Dermis blood vessel endothelial cell (primary cell): ENCODE measurements around the gene SMIM31. TPM values are rescaled to one million over a fixed set of nuclear protein-coding genes. Genes with fewer than 3 reads are reported as not detected.

Experiments used
- DNase-seq: peaks from one replicate; pipeline ENCODE4 v3.0.0; 2010
- total RNA-seq: library from RNA; depleted of rRNA; stranded (reverse); fragments of >200 nt; gene quantifications from 2 replicates; pipeline ENCODE4 v1.2.3, GENCODE V29; 2014

Gene SMIM31
- total RNA-seq, result not detected in 2 replicates

DNA sequence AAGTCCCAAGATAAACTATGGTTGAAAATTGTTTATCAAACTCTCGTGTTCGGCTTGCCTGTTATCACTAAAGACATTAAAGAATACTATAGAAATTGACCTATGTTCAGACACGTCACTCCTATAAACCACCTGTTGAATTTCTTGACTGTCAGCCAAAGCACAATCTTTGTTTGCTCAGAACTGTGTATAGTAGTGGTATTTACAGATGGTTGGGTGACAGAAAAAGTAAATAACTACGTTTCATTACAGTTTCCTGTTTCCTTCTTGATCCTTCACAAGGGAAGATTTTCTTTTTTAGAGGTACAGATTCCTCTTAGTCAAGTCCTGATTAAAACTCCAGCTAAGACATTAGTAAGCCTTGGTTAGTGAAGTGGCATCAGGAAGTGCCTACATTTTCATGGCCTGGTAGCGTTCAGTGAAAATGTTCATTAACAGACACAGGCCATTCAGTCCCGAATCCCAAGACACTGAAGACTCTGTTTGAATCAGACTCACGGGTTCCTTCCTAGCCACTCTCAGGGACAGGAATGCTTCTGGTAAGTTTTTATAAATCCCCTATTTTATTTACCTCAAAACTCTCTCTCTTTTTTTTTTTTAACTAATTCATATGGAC is at the start of gene SMIM31:
TSS of gene SMIM31 (plus strand) at position 259 of the 616 bp plus-strand sequence. CDS start 16,313 bp downstream, outside the sequence.
- DNase-seq, result no peak

DNA sequence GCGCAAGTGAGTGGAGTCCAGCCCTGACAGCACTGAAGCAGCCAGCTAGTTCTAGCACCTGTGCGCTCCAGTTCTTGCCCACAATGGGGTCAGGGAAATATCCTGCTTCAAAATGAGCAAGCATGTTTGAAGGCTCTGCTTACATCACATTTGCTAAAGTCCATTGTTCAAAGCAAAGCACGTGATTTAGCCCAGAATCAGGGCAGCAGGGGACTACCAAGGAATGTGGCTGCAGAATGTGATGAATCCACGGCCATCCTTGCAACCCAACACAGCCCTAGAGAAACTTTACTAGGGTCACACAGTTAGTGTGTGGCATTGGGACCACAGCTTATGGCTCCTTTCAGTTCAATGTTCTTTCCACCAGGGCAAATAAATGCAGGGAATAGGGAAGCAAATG is 47.3 kb upstream of the SMIM31 start:
- no peak for DNase-seq

DNA sequence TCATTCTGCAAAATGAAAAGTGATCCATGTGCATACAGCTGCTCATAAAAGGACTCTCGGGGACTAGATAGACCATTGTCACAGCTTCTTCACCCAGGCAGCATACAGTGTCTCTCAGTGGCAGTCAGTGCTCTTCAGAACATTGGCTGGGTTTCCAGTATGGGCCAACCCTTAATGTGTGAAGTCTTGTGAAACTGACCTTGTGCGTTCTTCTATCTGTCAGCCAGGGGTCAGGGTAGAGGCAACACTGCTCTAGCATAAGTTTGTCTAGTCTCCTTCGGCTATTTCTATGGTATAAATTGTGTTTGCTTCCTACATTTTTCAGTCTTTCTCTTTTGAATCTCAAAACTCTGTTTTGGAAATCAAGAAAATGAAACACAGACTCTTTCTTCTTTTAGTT is 37.0 kb upstream of the SMIM31 start:
- DNase-seq, result no peak

DNA sequence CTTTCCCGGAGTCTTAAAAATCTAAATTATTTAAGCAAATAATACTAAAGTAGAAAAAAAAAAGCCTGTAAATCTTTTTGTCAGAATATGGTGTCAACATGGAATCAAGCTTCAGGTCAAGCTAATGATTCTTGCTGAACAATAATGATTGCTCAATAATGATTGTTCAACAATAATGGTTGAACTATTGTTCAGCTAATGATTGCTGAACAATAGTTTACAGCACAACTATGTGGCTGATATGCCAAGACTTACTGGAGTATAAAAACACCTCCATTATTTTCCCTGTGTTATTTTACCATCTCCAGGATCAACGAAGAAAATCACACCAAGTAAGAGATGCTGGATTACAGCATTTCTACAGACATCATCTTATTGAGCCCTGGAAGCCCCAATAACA is 35.1 kb upstream of the SMIM31 start:
- DNase-seq, result no peak

DNA sequence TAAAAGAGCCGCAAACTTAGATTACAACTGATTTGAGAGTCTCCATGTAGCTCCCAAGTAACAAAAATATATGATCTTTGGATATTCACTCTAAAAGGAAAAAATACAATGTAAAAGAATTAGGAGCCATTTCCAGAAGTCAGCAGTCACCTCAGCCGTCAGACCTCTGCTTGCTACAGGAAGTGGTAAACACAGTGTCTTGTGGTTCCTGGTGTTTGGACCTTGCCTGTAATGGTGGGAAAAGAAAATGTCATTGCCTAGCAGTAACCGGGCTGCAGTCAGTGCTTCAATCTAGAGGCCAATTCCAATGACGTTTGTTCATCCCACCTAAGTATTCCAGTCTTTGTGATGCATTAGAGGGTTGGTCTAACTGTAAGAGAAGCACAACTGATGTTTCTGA is 28.9 kb upstream of the SMIM31 start:
- DNase-seq, result no peak

DNA sequence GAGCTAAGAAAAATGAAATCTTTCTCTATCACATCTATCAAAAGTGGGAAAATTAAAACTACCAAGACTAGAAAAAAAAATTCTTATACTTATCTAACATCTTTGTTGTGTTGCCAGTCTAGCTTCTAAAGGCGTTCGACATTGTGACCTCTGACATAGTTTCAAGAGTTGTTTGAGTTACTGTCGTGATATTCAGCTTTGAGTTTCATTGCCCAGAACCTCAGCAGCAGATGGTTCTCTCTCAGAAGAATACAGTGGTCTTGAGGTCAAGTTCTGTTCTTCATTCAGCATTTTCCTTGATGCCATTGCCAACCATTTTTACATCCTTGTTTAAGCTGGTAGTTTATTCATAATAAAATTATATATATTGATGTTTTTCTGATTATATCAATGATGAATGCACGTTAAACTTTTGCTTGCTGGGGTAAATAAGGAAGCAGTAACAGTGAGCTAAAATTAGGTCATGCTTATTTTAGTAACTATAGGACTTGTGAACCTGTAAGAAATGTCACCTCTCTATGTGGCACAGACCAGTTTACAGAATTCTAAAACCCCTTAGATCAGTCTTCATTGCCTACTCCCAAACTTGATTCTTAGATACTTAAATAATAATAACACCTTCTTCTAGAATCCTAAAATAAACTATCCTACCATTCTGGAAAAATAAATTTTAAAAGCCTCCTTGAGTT is 23.1 kb upstream of the SMIM31 start:
- DNase-seq, result no peak

DNA sequence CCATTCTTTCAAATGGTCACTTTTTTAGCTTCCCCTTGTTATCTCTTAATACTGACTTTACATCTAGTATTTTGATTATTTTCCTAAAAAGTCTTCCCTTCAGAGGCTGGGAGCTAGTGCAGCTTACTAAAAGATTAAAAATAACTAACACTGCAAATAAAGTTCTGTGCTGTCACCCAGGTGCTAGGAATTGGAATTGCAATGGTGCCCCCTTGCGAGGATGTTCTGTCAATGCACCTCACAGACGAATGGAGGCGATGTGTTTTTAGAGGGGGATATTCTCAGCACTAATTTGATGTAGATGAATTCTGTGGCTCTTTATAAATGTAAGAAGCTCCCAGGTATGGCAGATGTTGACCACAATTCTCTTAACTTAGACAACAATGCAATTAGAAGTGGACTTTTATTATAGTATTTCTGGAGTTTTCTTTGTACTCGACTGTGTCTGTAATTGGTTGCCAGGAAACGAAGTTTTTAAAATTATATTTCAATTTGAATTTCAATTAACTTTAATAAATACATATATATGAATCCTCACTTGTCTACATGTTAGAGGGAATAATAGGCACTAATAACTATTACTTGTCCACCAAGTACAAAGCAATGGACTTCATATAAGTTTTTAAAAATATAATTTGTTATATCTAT is 22.0 kb upstream of the SMIM31 start:
- peak; percentile 67 for DNase-seq

DNA sequence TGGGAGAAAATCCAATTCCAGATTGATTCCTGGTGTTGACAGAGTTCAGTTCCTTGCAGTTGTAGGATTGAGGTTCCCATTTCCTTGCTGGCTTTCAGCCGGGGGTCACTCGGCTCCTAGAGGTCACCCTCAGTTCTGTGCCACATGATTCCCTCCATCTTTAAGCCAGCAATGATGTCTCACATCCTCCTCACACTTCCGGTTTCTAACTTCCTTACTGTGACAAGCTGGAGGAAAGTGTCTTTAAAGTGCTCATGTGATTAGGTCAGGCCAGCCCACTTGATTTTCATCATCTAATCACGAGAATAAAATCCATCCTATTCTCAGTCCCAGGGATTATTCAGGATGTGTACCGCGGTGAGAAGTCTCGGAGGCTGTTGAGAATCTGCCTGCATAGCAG is 19.4 kb upstream of the SMIM31 start:
- DNase-seq, result peak; percentile 1

DNA sequence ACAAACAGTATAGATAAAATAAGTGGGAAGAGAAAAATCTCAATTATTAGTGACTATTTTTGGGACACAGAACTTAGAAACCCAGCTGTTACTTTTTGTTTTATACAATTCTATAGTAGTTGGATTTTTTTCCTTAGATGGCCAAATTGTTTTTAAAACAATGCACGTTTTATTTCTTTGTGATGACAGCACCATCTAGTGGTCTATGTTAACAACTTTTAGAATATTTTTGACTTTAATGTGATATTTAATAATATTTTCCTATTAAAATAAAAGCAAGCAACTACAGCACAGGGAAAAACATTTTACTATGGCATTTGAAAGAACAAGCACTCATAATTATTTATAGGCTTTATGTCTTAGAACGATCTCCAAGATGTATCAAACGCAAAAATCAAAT is 5.6 kb upstream of the SMIM31 start:
- peak; percentile 50 for DNase-seq

DNA sequence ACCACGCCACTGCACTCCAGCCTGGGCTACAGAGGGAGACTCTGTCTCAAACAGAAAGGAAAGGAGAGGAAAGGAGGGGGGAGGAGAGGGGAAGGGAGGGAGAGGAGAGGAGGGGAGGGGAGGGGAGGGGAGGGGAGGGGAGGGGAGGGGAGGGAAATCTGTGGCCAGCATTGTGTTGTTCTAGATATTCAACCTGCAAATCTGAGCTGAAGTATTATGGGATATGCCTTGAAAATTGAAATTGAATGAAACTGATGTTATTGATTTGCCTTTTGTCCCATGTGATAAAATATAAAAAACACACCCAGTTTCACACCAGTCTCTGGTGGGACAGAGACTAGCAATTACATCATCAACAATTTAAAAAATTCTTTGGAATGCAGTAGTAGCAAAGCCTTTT is 1.5 kb downstream of the SMIM31 start:
- DNase-seq, result no peak

DNA sequence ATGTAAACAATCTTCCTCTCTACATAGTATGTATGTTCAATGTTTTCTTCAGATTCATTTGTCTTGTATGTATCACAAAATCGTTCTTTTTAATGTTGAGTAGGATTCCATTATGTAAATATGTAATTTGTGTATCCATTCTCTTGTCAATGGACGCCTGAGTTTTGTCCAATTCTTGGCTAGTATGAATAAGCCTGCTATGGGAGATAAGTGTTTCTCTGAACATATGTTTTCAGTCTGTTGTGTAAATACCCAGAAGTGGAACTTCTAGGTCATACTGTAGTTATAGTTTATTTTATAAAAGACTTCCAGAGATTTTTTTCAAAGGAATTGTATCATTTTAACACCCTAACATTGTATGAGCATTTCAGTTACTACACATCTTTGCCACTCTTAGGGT is 2.8 kb downstream of the SMIM31 start:
- no peak for DNase-seq

DNA sequence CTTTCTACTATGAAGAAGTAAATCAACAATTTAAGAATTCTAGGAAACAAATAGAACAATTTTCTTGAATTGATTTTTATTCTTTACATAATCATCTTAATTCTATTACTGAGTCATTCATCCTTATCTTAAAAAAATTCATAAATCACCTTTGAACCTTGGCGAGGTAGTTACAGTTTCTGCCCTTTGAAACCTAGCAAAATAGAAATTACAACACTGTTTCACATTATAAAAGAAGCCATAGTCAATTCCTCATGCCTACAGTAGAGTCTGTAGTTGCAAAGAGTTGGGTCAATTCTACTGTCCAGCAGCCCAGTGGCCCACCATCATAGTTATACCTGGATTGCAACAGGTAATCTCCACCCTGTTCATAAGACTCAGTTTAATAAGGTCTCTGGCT is 7.3 kb downstream of the SMIM31 start:
- DNase-seq, result no peak

DNA sequence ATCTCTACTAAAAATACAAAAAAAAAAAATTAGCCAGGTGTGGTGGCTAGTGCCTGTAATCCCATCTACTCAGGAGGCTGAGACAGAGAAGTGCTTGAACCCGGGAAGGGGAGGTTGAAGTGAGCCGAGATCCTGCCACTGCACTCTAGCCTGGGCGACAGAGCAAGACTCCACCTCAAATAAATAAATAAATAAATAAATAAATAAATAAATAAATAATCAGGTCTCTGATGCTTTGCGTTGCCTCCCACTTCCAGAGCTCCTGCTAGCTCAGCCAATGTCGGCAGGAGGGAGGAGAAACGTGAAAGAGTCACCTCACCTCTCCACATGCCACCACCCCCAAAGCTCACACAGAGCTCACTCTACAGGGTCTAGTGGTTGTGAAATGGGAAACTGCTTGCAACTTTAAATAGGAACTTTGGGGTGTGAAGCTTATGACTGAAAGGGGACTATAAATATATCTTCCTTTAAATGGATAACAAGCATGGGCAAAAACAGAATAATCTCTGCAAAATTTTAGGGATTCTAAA is 7.9 kb downstream of the SMIM31 start:
- DNase-seq, result no peak

DNA sequence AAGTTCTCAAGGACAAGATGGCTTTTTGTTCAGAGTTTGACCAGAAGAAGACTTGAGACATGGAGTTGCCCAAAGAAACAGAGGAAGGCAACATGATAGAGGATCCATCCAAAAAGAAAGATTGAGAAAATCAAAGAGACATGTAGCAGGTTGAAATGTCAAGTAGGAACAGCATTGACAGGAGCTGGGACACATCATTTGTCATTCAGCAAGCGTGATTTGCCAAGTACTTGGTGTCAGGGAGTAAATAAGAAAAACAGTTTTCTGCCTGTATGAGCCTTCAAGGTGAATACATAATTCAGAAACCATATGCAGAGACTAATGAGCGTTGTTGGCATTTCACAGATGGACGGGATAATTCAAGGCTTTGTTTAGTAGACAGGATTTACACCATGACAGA is 11.2 kb downstream of the SMIM31 start:
- no peak for DNase-seq

DNA sequence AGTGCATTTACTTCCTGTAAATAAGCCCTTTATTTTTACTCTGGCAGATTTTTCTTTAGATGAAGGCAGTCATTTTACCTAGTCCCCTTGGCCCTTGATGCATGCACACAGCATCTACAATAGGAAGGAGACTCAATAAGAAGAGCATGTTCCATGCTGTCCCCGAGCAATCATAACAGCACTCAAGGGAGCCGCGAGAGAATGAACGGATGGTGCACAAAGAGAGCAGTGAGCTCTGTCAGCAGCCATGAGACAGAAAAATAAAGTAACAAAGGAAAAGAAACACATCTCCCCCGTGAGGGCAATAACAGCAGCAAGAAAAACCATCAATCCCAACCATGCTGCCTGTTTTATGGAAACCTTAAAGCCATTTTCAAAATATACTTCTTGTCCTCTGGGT is 11.9 kb downstream of the SMIM31 start:
- DNase-seq, result no peak

DNA sequence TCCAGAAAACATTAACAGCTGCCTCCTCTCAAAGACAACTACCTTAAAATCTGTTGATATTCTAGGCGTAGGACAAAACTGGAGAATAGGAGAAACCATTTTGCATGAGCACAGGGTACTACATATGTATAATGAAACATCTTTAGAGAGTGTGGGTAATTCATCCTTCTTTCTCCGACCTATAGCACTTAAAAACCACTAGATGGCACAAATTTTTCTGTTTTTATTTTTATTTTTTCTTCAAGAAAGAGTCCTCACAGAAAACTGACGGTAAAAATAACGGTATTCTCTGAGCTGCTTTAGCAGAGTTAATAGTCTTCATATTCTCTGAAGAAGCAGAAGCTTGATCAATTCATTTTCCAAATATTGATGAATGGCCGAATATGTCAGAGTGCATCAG is 14.6 kb downstream of the SMIM31 start:
- DNase-seq, result peak; percentile 12

DNA sequence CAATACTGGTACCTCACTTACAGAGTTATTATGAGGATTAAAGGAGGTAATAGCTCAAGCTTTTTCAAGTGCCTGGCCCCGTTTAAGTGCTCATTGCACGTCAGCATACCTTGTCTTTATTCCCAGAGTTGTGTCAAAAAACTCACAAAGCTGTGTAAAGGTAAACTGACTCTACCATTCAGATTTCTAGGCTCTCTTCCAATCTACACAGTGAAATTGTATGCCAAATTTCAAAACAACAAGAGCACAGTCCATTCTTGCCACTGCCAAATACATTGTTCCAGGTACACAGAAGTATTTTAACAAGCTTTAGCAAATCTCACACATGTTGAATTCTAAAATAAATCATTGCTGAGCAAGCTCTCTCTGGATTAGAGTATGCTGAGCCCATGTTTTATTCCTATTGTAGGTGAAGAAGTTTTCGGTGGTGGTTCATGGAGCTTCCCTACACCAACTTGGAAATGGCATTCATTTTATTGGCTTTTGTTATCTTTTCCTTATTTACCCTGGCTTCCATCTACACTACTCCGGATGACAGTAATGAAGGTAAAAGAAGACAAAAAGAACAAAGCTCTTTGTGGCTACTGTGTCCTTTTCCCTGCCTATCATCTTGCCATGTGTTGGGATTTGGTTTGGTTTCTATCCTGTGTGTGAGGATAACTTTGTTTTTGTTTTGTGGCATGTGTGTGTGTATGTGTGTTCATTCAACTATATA is 16.2 kb downstream of the SMIM31 start:
- DNase-seq, result no peak

DNA sequence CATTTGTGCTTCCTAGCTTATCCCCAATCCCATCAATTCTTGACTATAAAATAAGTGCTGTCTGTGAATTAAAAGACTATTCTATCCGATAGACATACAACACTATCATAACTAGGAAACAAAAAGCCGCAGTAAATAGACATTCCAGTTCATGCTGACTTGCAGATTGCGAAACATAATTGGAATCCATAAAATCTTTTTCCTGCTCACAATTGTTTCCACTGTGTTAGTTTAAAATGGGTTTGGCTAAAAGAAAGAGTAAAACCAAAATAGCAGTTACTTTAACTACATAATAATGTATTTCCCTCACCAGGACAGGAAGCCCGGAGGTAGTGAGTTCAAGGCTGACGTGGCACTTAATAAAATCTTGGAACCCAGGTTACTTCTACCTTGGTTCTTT is 17.2 kb downstream of the SMIM31 start:
- no peak for DNase-seq

DNA sequence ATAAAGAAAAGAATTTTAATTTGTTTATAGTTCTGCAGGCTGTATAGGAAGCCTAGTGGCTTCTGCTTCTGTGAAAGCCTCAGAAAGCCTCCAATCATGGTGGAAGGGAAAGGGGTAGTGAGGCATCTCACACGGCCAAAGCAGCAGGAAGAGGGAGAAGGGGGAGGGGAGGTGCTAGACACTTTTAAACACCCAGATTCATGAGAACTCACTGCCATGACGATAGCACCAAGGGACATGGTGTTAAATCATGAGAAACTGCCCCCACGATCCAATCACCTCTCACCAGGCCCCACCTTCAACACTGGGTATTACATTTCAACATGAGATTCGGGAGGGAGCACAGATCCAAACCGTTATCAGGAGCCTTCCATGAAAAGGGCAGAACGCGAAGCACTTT is 18.1 kb downstream of the SMIM31 start:
- DNase-seq, result no peak

DNA sequence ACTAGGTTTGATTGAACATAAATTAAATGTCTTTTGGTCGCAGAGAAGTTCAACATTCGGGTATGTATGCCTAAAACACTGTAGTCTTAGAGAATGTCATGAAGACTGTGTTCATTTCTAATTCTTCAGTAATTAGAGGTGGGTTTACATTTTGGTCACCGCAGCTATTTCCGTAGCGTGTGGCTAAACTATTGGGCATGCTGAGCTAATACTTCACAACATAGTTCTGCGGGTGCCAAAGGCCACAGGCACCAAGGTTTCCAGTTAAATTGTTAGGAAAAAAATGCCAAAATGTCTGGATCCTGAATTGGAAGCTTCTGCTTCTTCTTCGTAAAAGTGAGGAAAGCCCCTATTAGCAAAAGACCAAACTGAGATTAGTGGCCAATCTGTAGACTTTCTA is 25.1 kb downstream of the SMIM31 start:
- DNase-seq, result no peak

DNA sequence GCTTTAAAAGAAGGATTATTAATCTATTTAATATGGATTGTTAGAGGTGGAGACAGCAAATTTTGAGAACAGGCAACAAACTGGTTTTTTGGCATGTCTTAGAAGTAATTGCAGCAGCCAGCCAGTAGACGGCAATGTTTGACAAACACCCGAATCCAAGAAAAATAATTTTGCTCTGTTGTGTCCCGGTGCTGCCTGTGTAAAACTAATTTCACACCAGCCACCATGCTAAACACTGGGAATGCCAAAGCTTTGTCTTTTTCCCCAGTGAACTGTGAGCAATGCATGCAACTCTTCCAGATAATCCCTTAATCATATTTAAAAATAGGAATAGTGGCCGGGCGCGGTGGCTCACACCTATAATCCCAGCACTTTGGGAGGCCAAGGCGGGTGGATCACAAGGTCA is 25.9 kb downstream of the SMIM31 start:
- DNase-seq, result peak; percentile 56

DNA sequence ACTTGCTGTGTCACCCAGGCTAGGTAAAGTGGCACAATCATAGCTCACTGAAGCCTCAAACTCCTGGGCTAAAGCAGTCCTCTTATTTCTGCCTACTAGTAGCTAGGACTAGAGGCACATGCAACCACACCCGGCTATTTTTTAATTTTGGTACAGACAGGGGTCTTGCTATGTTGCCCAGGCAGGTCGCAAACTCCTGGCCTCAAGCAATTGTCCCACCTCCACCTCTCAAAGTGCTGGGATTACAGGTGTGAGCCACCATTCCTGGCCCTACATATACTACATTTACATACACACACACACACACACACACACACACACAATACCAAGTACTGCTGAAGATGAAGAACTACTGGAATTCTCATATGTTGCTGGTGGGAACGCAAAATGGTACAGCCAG is 26.9 kb downstream of the SMIM31 start:
- no peak for DNase-seq

DNA sequence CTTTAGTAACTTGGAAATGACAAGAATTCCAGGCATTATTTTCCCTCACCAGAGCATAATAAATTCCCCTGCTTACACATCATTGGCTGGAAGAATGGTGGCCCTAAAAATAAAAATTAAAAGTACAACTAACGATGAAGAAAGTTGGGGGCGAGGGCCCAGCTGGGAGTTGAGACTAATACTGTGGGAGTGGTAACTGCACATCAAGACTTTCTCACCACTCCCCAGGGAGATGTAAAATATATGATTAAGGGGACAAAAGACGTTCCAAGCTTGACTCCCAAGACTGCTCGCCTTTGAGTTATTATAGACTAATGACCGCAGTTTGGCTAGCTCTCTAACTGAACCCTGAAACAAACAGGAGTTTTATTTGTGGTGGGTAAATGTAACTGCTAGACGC is 30.0 kb downstream of the SMIM31 start:
- no peak for DNase-seq
